GM12878 (cell line): Measurements from ENCODE around the gene NELFE. TPM values are rescaled to one million over a fixed set of nuclear protein-coding genes. Genes with fewer than 3 reads are reported as not detected.

Experiments used
- ATAC-seq: fragments of 200-7000 bp; cut with Tn5 transposase; 3 replicates; pipeline ENCODE4 v1.9.1; 2020; ENCODE audit warnings: mild to moderate bottlenecking, moderate library complexity
- BruUV-seq: library from RNA; stranded (reverse); fragments of 400-500 nt; replicated peaks from 2 replicates; lab custom pipeline; 2021; lab: Mats Ljungman, UMichigan
- CTCF ChIA-PET: fragments of 300-600 bp; sonication (Branson Sonifier 250); formaldehyde crosslinking; extraction: SDS; loops from one replicate; lab custom pipeline; 2021; ENCODE audit warnings: inconsistent platforms; lab: Yijun Ruan, JAX
- POLR2A ChIA-PET: fragments of 350-600 bp; formaldehyde crosslinking; extraction: SDS; loops from one replicate; lab custom pipeline; 2021; ENCODE audit warnings: inconsistent platforms; lab: Charles Lee
- RAD21 ChIA-PET: fragments of 300-600 bp; sonication (Branson Sonifier 250); formaldehyde crosslinking; loops from one replicate; lab custom pipeline; 2023; ENCODE audit warnings: antibody characterized with exemption; ENCODE audit not compliant: unreplicated experiment; lab: Charles Lee
- SMC1A ChIA-PET: fragments of 300-600 bp; sonication (Branson Sonifier 250); formaldehyde crosslinking; loops from one replicate; lab custom pipeline; 2023; ENCODE audit not compliant: unreplicated experiment, uncharacterized antibody; lab: Charles Lee
- DNase-seq: peaks from one replicate; pipeline ENCODE4 v3.0.0-alpha.2; 2011; ENCODE audit warnings: low read depth, low spot score
- FAIRE-seq: peaks from 3 replicates; lab custom pipeline; 2011; peaks lifted over from hg19 to GRCh38; lab: Jason Lieb, UNC
- H2AFZ ChIP-seq: 2 replicates; pipeline ENCODE4 v1.6.0; 2011; ENCODE audit warnings: low read depth, low read length, control low read depth; ENCODE audit not compliant: control insufficient read depth
- H3K27ac ChIP-seq: 2 replicates; pipeline ENCODE4 v1.5.1; 2011; ENCODE audit warnings: control low read depth; ENCODE audit not compliant: control insufficient read depth, insufficient read depth
- H3K27me3 ChIP-seq, 2 experiments: replicated peaks in 1 of 2; 2 replicates each; pipeline versions ENCODE4 v1.6.0 to v1.6.1; 2011; ENCODE audit warnings: low read length in 1 of 2; ENCODE audit not compliant: control insufficient read depth in 2 of 2, insufficient read depth in 2 of 2
- H3K36me3 ChIP-seq, 2 experiments: 2 replicates each; pipeline ENCODE4 v1.5.1; 2011; ENCODE audit warnings: low read length in 1 of 2; ENCODE audit not compliant: control insufficient read depth in 2 of 2, insufficient read depth in 2 of 2
- H3K4me1 ChIP-seq: 2 replicates; pipeline ENCODE4 v1.6.1; 2011; ENCODE audit warnings: mild to moderate bottlenecking, low read length, moderate library complexity, mixed read lengths; ENCODE audit not compliant: control insufficient read depth, insufficient read depth
- H3K4me2 ChIP-seq: 2 replicates; pipeline ENCODE4 v1.6.0; 2011; ENCODE audit warnings: control low read depth; ENCODE audit not compliant: control insufficient read depth, insufficient read depth
- H3K4me3 ChIP-seq: fragments of 200-600 bp; sonication (generic); 2 replicates; pipeline ENCODE4 v1.5.1; 2016
- H3K79me2 ChIP-seq: 2 replicates; pipeline ENCODE4 v1.6.0; 2011; ENCODE audit warnings: low read length; ENCODE audit not compliant: control insufficient read depth, insufficient read depth
- H3K9ac ChIP-seq: 2 replicates; pipeline ENCODE4 v1.8.0; 2011; ENCODE audit warnings: low read length, control low read depth, mixed read lengths; ENCODE audit not compliant: control insufficient read depth, insufficient read depth
- H3K9me3 ChIP-seq: replicated peaks from 3 replicates; pipeline ENCODE4 v1.5.1; 2011; ENCODE audit warnings: mild to moderate bottlenecking, low read length; ENCODE audit not compliant: control insufficient read depth, insufficient read depth
- H4K20me1 ChIP-seq: 2 replicates; pipeline ENCODE4 v1.6.0; 2011; ENCODE audit not compliant: control insufficient read depth, insufficient read depth
- BCL3 ChIP-seq: IDR thresholded peaks from 2 replicates; pipeline ENCODE4 v1.6.1; 2011; ENCODE audit warnings: borderline replicate concordance, low read depth, mild to moderate bottlenecking, moderate library complexity, low read length; ENCODE audit not compliant: insufficient read depth, poor library complexity, severe bottlenecking
- HDAC6 ChIP-seq: fragments of 200-600 bp; sonication (generic); IDR thresholded peaks from one replicate; pipeline ENCODE4 v1.8.0; 2017; ENCODE audit warnings: antibody characterized with exemption; ENCODE audit not compliant: unreplicated experiment
- LARP7 ChIP-seq: fragments of 450-650 bp; IDR thresholded peaks from 2 replicates; pipeline ENCODE4 v1.6.1; 2017; ENCODE audit warnings: mild to moderate bottlenecking
- MTA3 ChIP-seq: IDR thresholded peaks from 2 replicates; pipeline ENCODE4 v1.6.1; 2012; ENCODE audit warnings: low read length, inconsistent platforms, borderline replicate concordance
- NFIC ChIP-seq: IDR thresholded peaks from 2 replicates; pipeline ENCODE4 v1.6.1; 2012; ENCODE audit warnings: low read depth, mild to moderate bottlenecking, inconsistent platforms, low read length, moderate library complexity
- RCOR1 ChIP-seq: conservative IDR thresholded peaks from 2 replicates; pipeline ENCODE4 v1.6.1; 2012; ENCODE audit warnings: low read depth, low read length, improper control_type of control experiment
- SIN3A ChIP-seq: IDR thresholded peaks from 2 replicates; pipeline ENCODE4 v1.6.1; 2012; ENCODE audit warnings: low read depth, low read length, improper control_type of control experiment
- SMAD1 ChIP-seq: fragments of 450-650 bp; IDR thresholded peaks from 2 replicates; pipeline ENCODE4 v1.6.1; 2018; ENCODE audit warnings: mild to moderate bottlenecking, low read depth; ENCODE audit not compliant: partially characterized antibody
- SREBF1 ChIP-seq: IDR thresholded peaks from 2 replicates; pipeline ENCODE4 v1.6.1; 2012; ENCODE audit warnings: mild to moderate bottlenecking, low read length
- TAF1 ChIP-seq: IDR thresholded peaks from 2 replicates; pipeline ENCODE4 v1.6.1; 2011; ENCODE audit warnings: mild to moderate bottlenecking, low read depth, low read length, borderline replicate concordance
- TBL1XR1 ChIP-seq: IDR thresholded peaks from 2 replicates; pipeline ENCODE4 v1.6.1; 2012; ENCODE audit warnings: low read depth, low read length, improper control_type of control experiment
- ZNF687 ChIP-seq: fragments of 450-650 bp; IDR thresholded peaks from 2 replicates; pipeline ENCODE4 v1.6.1; 2017; ENCODE audit warnings: mild to moderate bottlenecking, moderate library complexity
- WGBS: methylation state at CpG from one replicate; pipeline ENCODE4 v1.1.6; 2016; ENCODE audit warnings: low lambda C conversion rate; ENCODE audit not compliant: insufficient replicate concordance, insufficient coverage; ENCODE audit errors: missing lambda C conversion rate; 5-methylcytosine and 5-hydroxymethylcytosine counted together
- in situ Hi-C: fragments of 300-500 bp; cut with MboI; formaldehyde crosslinking; loops from 9 replicates; pipeline ENCODE4 v1.14.3; 2018; ENCODE audit warnings: mixed read lengths
- intact Hi-C: fragments of 100-400 bp; cut with micrococcal nuclease; formaldehyde crosslinking; loops from one replicate; pipeline ENCODE4 v1.14.2; 2022; ENCODE audit not compliant: unreplicated experiment
- polyA plus RNA-seq, 11 experiments: library from polyadenylated mRNA; depleted of rRNA in 4 of 11; unstranded in 6 of 11; stranded (reverse) in 5 of 11; fragments of >200 nt; fragmentation: Nextera tagmentation in 4 of 11; fragmentation: Illumina TruSeq in 1 of 11; extraction: Ambion mirVana in 4 of 11; extraction: Trizol in 1 of 11; gene quantifications; 1 replicate in 1 of 11; 2 replicates in 10 of 11; pipeline versions ENCODE4 v1.2.1 to v1.2.3, GENCODE V29; 2011 to 2016; ENCODE audit warnings: inconsistent platforms in 2 of 11, missing spikeins in 2 of 11, low read depth in 1 of 11
- total RNA-seq, 4 experiments: library from RNA; depleted of rRNA in 3 of 4; stranded (reverse); fragments of >200 nt in 3 of 4; fragmentation: Illumina TruSeq in 1 of 4; extraction: Trizol in 1 of 4; gene quantifications; 2 replicates each; pipeline versions ENCODE4 v1.2.1 to v1.2.3, GENCODE V29; 2013 to 2021

Gene NELFE
- total and polyA plus RNA-seq, 10 of the 15 experiments (the other 5 are each of a cell fraction or from before 2014, with no cell fraction given): 8.5 to 105 (median 59.7) TPM

- CTCF ChIA-PET: interaction anchor here (1.5 kb wide), 1 partner anchor 12 kb away, joined by 5 read pairs; no protein-coding TSS in a partner anchor
- no peaks in the 10 kb centered on the region for H3K4me1 ChIP-seq
- no peaks in the 10 kb centered on the region for H3K9me3 ChIP-seq
- RAD21 ChIA-PET: no interaction called here
- H2AFZ ChIP-seq: no peak overlapping the region
- no peak overlapping the region for H3K4me2 ChIP-seq
- no peak overlapping the region for H3K4me3 ChIP-seq
- no peaks in the 10 kb centered on the region for H4K20me1 ChIP-seq
- SMC1A ChIA-PET: interaction anchor here (1.1 to 1.7 kb wide), 3 partner anchors 10 to 19 kb away, joined by 4 to 5 read pairs (median 4); partner anchors contain the start of genes NELFE and SKIC2
- intact Hi-C loops: no loop called here
- H3K36me3 ChIP-seq: no peaks in the 10 kb centered on the region
- ATAC-seq: no peak
- BruUV-seq: no TSS peak
- in situ Hi-C loops: no loop called here
- H3K9ac ChIP-seq: no peak overlapping the region
- no peaks in the 10 kb centered on the region for H3K79me2 ChIP-seq
- no peak overlapping the region for H3K27ac ChIP-seq
- peaks cover 0 to 4% of the 10 kb centered on the region in 2 experiments; a peak in 3 of 4 replicates for H3K27me3 ChIP-seq
- 13% methylated on average over 6 of the region's 6 CpGs for WGBS
- POLR2A ChIA-PET: no interaction called here
- FAIRE-seq: no peak
- TF ChIP-seq HDAC6 (no peak), RCOR1 (no peak), SIN3A (no peak)
- DNase-seq: no peak
Observed at GRCh38 chr6:31940256-31940664, 18.5 kb downstream of the NELFE start.

- ChIA-PET SMC1A (interaction anchor here (0.7 to 1.1 kb wide), 2 partner anchors 10 to 113 kb away, joined by 3 to 5 read pairs; no protein-coding TSS in a partner anchor), CTCF (interaction anchor here (0.7 to 1.0 kb wide), 2 partner anchors 10 to 24 kb away, joined by 3 read pairs; no protein-coding TSS in a partner anchor), POLR2A (no interaction called here), RAD21 (no interaction called here)
- intact Hi-C loops (no loop called here), in situ Hi-C loops (no loop called here)
- Histone ChIP-seq H3K4me3 (no peak overlapping the region), H3K27ac (no peak overlapping the region), H3K9ac (no peak overlapping the region), H3K4me2 (no peak overlapping the region), H2AFZ (no peak overlapping the region), H3K36me3 (no peaks in the 10 kb centered on the region), H3K9me3 (no peaks in the 10 kb centered on the region), H3K79me2 (no peaks in the 10 kb centered on the region), H3K4me1 (no peaks in the 10 kb centered on the region), H4K20me1 (no peaks in the 10 kb centered on the region), H3K27me3 (peaks cover 0 to 2% of the 10 kb centered on the region in 2 experiments; a peak in 2 of 4 replicates)
- WGBS: 35% methylated on average over 9 of the region's 9 CpGs
- no peak for FAIRE-seq
- ATAC-seq: no peak
- no peak for DNase-seq
- BruUV-seq: no TSS peak
- TF ChIP-seq LARP7: no peak
- no peak for TF ChIP-seq NFIC
- no peak for TF ChIP-seq SREBF1
- no peak for TF ChIP-seq TAF1
- no peak for TF ChIP-seq SMAD1
- no peak for TF ChIP-seq MTA3
- TF ChIP-seq ZNF687: no peak
- no peak for TF ChIP-seq BCL3
- TF ChIP-seq TBL1XR1: no peak
Observed at GRCh38 chr6:31935823-31936222, 22.9 kb downstream of the NELFE start.
